Measurements from ENCODE around the gene TTC34. TPM values are rescaled to one million over a fixed set of nuclear protein-coding genes. Genes with fewer than 3 reads are reported as not detected.
A peak's percentile ranks its signal among the peaks of the same experiment; 100 is the strongest.

The TTC34 gene
- total RNA-seq, 6 experiments from 2014 or later, result 0.06 to 0.23 (median 0.18) TPM; not detected in 1

DNA sequence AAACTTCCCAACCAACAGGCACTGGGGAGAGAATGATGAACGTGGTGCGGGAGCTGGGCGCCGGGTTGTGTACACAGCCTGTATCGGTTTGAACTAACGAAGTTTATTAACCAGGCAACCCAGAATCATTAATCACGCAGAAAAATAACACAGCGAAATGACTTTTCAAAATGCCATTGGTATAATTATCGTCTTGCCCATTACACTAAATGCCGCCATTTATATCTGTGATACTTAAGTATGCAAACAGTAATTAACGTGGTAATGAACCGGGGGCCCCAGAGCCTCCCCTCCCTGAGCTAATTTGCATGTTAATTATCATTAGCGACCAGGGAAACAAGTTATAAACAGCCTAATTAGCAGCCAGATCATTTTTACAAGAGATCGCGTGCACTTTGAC, 5.1 kb upstream of the TTC34 start:
- H3K9me3 ChIP-seq, result no peaks in the 10 kb centered on the region
- no peaks in the 10 kb centered on the region for H3K27me3 ChIP-seq
- no peaks in the 10 kb centered on the region for H3K4me1 ChIP-seq
- no peak for DNase-seq
- H3K4me3 ChIP-seq, result no peak overlapping the region
- ATAC-seq, result no peak
- TF ChIP-seq POLR2A (IDR thresholded peaks at IDR 0.05), result no peak
- TF ChIP-seq, protein P1, sequence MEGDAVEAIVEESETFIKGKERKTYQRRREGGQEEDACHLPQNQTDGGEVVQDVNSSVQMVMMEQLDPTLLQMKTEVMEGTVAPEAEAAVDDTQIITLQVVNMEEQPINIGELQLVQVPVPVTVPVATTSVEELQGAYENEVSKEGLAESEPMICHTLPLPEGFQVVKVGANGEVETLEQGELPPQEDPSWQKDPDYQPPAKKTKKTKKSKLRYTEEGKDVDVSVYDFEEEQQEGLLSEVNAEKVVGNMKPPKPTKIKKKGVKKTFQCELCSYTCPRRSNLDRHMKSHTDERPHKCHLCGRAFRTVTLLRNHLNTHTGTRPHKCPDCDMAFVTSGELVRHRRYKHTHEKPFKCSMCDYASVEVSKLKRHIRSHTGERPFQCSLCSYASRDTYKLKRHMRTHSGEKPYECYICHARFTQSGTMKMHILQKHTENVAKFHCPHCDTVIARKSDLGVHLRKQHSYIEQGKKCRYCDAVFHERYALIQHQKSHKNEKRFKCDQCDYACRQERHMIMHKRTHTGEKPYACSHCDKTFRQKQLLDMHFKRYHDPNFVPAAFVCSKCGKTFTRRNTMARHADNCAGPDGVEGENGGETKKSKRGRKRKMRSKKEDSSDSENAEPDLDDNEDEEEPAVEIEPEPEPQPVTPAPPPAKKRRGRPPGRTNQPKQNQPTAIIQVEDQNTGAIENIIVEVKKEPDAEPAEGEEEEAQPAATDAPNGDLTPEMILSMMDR (IDR thresholded peaks at IDR 0.05), result no peak
- intact Hi-C loops (cut with DNase I), result no loop called here
- H3K36me3 ChIP-seq, result no peaks in the 10 kb centered on the region
- WGBS (ENCODE audit: insufficient coverage, low coverage, low lambda C conversion rate, missing lambda C conversion rate), result 36% methylated on average over 15 of the region's 15 CpGs
- no peak overlapping the region for H3K27ac ChIP-seq

DNA sequence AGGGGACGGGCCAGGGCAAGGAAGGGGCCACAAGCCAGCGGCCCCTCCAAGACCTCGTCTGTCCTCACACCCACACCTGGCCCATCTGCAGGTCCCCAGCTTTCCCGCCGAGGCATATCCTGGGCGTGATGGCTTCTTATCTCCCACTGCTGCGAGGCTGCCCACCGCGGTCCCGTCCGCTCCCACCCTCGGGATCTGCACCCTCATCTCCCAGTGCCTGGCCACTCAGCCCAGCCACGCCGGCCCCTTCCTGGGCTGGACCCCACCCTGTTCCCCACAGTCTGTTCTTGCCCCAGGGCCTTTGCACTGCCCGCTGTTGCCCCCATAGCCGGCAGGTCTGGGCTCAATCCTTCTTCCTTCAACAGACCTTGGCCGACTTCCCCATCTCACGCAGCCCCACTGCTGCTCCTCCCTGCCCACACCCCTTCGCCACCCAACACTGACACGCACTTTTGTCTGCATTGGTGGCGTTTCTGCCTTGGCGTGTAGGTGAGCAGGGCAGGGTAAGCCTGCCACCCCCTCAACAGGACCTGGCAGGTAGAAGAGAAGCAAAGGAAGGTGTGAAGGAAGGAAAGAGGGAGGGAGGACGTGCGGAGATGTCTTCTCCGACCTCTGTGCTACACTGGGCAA, 4.4 kb upstream of the TTC34 start:
- Histone ChIP-seq H3K4me1 (no peaks in the 10 kb centered on the region), H3K27me3 (no peaks in the 10 kb centered on the region), H3K27ac (no peak overlapping the region), H3K36me3 (no peaks in the 10 kb centered on the region), H3K9me3 (no peaks in the 10 kb centered on the region), H3K4me3 (no peak overlapping the region)
- intact Hi-C loops (cut with DNase I), result no loop called here
- DNase-seq (peak in 2 of 3 donors; percentile 10 to 49), ATAC-seq (no peak)
- TF ChIP-seq POLR2A (IDR thresholded peaks at IDR 0.05), result no peak
- TF ChIP-seq, protein P1 (IDR thresholded peaks at IDR 0.05), result no peak
- 49% methylated on average over 12 of the region's 25 CpGs for WGBS (ENCODE audit: insufficient coverage, low coverage, low lambda C conversion rate, missing lambda C conversion rate)

GRCh38 chr1:2804628-2805351, 3.3 kb upstream of the TTC34 start:
- no peaks in the 10 kb centered on the region for H3K4me1 ChIP-seq
- no peaks in the 10 kb centered on the region for H3K27me3 ChIP-seq
- H3K9me3 ChIP-seq, result no peaks in the 10 kb centered on the region
- ATAC-seq (no peak), DNase-seq (peak in 2 of 3 donors; percentile 14 to 32)
- TF ChIP-seq POLR2A (IDR thresholded peaks at IDR 0.05), result no peak
- no CpG with 5 or more reads among the region's 19 CpGs for WGBS (ENCODE audit: insufficient coverage, low coverage, low lambda C conversion rate, missing lambda C conversion rate)
- no peak overlapping the region for H3K4me3 ChIP-seq
- no peak overlapping the region for H3K27ac ChIP-seq
- intact Hi-C loops (cut with DNase I), result no loop called here
- no peaks in the 10 kb centered on the region for H3K36me3 ChIP-seq

GRCh38 chr1:2803931-2804627, 2.6 kb upstream of the TTC34 start:
- peak in 2 of 3 donors; percentile 14 to 41 for DNase-seq
- H3K9me3 ChIP-seq, result no peaks in the 10 kb centered on the region
- H3K27me3 ChIP-seq, result no peaks in the 10 kb centered on the region
- WGBS (ENCODE audit: insufficient coverage, low coverage, low lambda C conversion rate, missing lambda C conversion rate), result 26% methylated on average over 5 of the region's 19 CpGs
- no peak overlapping the region for H3K27ac ChIP-seq
- H3K36me3 ChIP-seq, result no peaks in the 10 kb centered on the region
- no peak overlapping the region for H3K4me3 ChIP-seq
- H3K4me1 ChIP-seq, result no peaks in the 10 kb centered on the region
- no peak for ATAC-seq
- intact Hi-C loops (cut with DNase I), result no loop called here
- no peak for TF ChIP-seq POLR2A (IDR thresholded peaks at IDR 0.05)
- TF ChIP-seq, protein P1 (IDR thresholded peaks at IDR 0.05), result no peak
